Amniotic epithelial cell (primary cell): ENCODE measurements around the gene STOM.

Experiments
- DNase-seq: peaks from one replicate; pipeline ENCODE4 v3.0.0-alpha.2; 2010; ENCODE audit warnings: low read depth

STOM gene

GRCh38 chr9:121348221-121348620 is 21.8 kb downstream of the STOM start:
- no peak for DNase-seq

DNA sequence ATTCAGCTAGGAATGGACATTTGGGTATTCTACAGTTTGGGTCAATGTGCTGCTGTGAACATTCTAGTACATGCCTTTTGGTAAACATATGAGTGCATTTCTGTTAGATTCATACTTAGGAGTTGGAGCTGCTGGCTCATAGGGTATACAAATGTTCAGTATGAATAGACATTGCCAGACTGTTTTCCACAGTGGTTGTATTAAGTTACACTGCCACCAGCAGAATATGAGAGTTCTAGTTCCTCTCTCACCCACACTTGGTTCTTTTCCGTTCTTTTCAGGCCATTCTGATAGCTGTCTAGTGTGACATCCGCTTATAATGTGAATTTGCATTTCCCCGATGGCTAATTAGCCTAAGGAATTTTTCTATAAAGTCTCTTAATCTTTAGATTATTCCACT is 25.0 kb downstream of the STOM start:
- no peak for DNase-seq

DNA sequence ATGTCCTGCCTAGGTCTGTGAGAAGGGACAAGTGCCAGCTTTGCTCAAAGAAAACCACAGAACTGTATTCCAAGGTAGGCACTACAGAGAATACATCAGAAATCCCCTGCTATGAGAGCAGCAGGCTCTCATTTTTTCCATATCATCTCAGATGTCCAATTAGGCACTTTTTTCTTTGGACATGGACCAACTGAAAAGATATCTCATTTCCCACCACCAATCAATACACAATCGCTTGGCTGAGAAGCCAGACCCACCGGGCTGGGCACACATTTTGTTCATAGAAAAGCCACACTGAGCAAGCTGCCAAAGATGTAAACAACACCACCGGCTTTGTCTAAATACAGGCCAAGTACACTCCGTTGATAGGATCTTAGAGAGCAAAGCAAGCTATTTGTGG is 25.9 kb downstream of the STOM start:
- DNase-seq = no peak

GRCh38 chr9:121340676-121341392 is 29.2 kb downstream of the STOM start:
- no peak for DNase-seq

- DNase-seq = no peak
Observed at GRCh38 chr9:121339437-121339836, 30.6 kb downstream of the STOM start.

GRCh38 chr9:121336665-121337064 is 33.4 kb downstream of the STOM start:
- no peak for DNase-seq

DNA sequence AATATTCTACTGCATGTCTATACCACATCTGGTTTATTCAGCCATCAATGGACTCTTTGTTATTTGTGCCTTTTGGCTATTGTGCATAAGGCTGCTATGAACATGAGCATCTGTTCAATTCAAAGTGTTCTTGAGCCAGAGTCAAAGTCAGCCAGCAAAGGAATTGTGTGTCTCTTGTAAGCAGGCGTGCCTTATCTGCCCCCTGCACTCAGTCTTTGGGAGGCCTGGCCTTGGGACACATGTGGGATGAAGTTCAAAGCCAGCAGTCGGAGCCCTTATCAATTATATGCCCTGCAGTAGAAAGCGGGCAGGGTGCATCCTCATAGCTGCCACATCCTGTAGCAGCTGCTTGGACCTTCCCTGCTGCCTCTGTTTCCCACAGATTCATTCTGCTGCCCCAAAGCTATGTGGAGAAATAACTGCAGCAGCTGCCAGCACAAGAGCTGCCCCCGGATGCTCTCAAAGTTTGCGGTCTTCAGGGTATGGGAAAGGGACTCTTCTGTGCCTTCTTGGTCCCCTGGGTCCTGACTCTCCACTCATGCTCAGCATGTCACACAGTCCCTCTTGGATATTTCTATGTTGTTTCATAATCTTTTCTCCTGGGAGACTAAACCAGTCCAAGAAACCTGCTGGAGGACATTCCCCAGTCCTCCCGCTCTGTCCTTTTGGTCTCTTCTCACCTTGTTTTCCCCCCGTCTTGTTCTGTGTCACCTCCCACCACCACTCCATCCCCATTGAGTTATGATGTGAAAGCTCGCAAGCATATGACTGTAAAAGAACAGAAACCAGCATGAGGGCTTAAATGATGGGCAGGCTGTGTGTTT is 35.9 kb downstream of the STOM start:
- no peak for DNase-seq

GRCh38 chr9:121331992-121332685 is 37.9 kb downstream of the STOM start:
- peak; percentile 50 for DNase-seq

GRCh38 chr9:121331549-121331948 is 38.5 kb downstream of the STOM start:
- DNase-seq = no peak

- DNase-seq = no peak
Observed at GRCh38 chr9:121328876-121329681, 41.0 kb downstream of the STOM start.

GRCh38 chr9:121328476-121328875 is 41.6 kb downstream of the STOM start:
- DNase-seq = no peak

GRCh38 chr9:121326901-121327613 is 43.0 kb downstream of the STOM start:
- no peak for DNase-seq

GRCh38 chr9:121326130-121326838 is 43.8 kb downstream of the STOM start:
- DNase-seq = peak; percentile 50

DNA sequence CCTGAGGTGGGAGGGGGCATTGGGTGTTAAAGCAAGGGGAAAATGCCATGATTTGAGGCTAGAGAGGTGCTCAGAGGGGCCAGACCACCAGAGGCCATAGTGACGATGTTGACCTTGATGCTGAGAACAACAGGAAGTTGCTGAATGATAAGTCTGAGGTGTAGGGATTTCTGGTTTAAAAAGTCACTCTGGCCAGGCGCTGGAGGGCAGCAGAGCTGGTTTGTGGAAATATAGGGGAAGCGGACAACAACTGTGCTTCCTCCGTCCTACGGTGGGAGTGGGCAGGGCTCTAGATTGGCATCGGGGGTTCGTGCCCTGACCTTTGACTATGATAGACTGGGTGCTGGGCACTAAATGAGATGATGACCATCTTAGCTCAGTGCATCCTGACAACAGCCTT is 44.7 kb downstream of the STOM start:
- no peak for DNase-seq

GRCh38 chr9:121324755-121325154 is 45.3 kb downstream of the STOM start:
- DNase-seq = no peak

DNA sequence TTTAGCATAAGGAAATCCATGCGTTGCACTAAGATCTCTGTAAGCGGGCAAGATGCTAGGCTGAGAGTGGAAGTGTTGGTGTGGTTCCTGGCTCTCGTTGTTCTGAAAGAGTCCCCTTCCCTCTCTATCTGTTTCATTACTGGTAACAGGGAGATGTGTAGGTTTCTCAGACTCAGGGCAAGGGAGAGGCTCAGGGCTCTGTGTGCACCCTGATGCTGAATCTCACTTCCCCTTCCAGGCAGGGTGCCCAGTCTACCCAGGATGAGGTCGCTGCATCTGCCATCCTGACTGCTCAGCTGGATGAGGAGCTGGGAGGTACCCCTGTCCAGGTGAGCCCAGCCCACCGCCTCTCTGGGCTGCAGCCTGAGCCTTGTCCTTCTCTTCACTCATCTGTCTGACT is 45.7 kb downstream of the STOM start:
- DNase-seq = no peak

GRCh38 chr9:121323449-121324151 is 46.5 kb downstream of the STOM start:
- no peak for DNase-seq

DNA sequence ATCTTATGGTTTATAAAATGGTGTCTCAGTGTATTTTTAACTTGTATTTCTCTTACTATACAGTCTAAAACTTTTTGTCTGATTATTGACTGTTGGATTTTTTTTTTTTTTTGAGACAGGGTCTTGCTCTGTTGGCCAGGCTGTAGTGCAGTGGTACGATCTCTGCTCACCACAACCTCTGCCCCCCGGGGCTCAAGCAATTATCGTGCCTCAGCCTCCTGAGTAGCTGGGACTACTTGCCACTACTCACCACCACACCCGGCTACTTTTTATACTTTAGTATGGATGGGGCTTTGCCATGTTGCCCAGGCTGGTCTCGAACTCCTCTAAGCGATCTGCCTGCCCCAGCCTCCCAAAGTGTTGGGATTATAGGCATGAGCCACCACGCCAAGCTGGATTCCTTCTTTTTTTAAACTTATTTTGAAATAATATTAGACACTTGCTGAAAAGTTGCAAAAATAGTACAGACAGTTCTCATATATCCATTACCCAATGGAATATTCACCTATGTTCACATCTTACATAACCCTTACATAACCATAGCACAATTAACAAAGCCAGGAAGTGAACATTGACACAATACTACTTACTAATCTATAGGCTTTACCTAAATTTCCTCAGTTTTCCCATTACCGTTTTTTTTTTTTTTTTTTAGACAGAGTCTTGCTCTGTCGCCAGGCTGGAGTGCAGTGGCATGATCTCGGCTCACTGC is 47.2 kb downstream of the STOM start:
- no peak for DNase-seq

GRCh38 chr9:121322037-121322736 is 47.9 kb downstream of the STOM start:
- peak; percentile 93 for DNase-seq
